ENCODE measurements around the gene LRRC75A.
"Not testable (repeated sequence)": the region's sequence is repeated elsewhere in the genome, so short reads cannot be mapped to it uniquely, and the experiment has no call there.

LRRC75A gene

GRCh38 chr17:16491703-16492612 is at the start of gene LRRC75A:
LRRC75A (minus strand) TSS chr17:16492193; CDS start chr17:16491990, 203 bp downstream.
- no peak for DNase-seq (ENCODE audit: low read depth, low spot score)

GRCh38 chr17:16537130-16537458 is 45.1 kb upstream of the LRRC75A start:
- DNase-seq (ENCODE audit: low read depth, low spot score): no peak

- no peak for DNase-seq (ENCODE audit: low read depth, low spot score)
Observed at GRCh38 chr17:16534236-16534635, 42.2 kb upstream of the LRRC75A start.

GRCh38 chr17:16529906-16530305 is 37.9 kb upstream of the LRRC75A start:
- DNase-seq (ENCODE audit: low read depth, low spot score): no peak

- no peak for DNase-seq (ENCODE audit: low read depth, low spot score)
Observed at GRCh38 chr17:16527298-16527697, 35.3 kb upstream of the LRRC75A start.

- not testable (repeated sequence) for DNase-seq (ENCODE audit: low read depth, low spot score)
Observed at GRCh38 chr17:16525556-16525955, 33.6 kb upstream of the LRRC75A start.

- peak; percentile 23 for DNase-seq (ENCODE audit: low read depth, low spot score)
Observed at GRCh38 chr17:16521070-16521727, 29.2 kb upstream of the LRRC75A start.

GRCh38 chr17:16519021-16519420 is 27.0 kb upstream of the LRRC75A start:
- no peak for DNase-seq (ENCODE audit: low read depth, low spot score)

GRCh38 chr17:16517477-16517876 is 25.5 kb upstream of the LRRC75A start:
- DNase-seq (ENCODE audit: low read depth, low spot score): no peak

- no peak for DNase-seq (ENCODE audit: low read depth, low spot score)
Observed at GRCh38 chr17:16516594-16517051, 24.6 kb upstream of the LRRC75A start.

- no peak for DNase-seq (ENCODE audit: low read depth, low spot score)
Observed at GRCh38 chr17:16515933-16516332, 23.9 kb upstream of the LRRC75A start.

GRCh38 chr17:16513873-16514272 is 21.9 kb upstream of the LRRC75A start:
- no peak for DNase-seq (ENCODE audit: low read depth, low spot score)

GRCh38 chr17:16512011-16512410 is 20.0 kb upstream of the LRRC75A start:
- no peak for DNase-seq (ENCODE audit: low read depth, low spot score)

- DNase-seq (ENCODE audit: low read depth, low spot score): no peak
Observed at GRCh38 chr17:16511593-16511992, 19.6 kb upstream of the LRRC75A start.

- no peak for DNase-seq (ENCODE audit: low read depth, low spot score)
Observed at GRCh38 chr17:16507918-16508533, 16.0 kb upstream of the LRRC75A start.

- no peak for DNase-seq (ENCODE audit: low read depth, low spot score)
Observed at GRCh38 chr17:16506188-16506587, 14.2 kb upstream of the LRRC75A start.

- DNase-seq (ENCODE audit: low read depth, low spot score): no peak
Observed at GRCh38 chr17:16504984-16505383, 13.0 kb upstream of the LRRC75A start.

GRCh38 chr17:16496820-16497489 is 5.0 kb upstream of the LRRC75A start:
- no peak for DNase-seq (ENCODE audit: low read depth, low spot score)

- no peak for DNase-seq (ENCODE audit: low read depth, low spot score)
Observed at GRCh38 chr17:16495980-16496819, 4.2 kb upstream of the LRRC75A start.

GRCh38 chr17:16495561-16495960 is 3.6 kb upstream of the LRRC75A start:
- no peak for DNase-seq (ENCODE audit: low read depth, low spot score)

GRCh38 chr17:16494059-16494458 is 2.1 kb upstream of the LRRC75A start:
- no peak for DNase-seq (ENCODE audit: low read depth, low spot score)
